K562 (cell line): ENCODE data around the gene TSEN34. TPM values are rescaled to one million over a fixed set of nuclear protein-coding genes. Genes with fewer than 3 reads are reported as not detected.

ENCODE experiments used
- HBP1 ChIP-seq: fragments of 450-650 bp; formaldehyde crosslinking; IDR thresholded peaks from 2 replicates; pipeline ENCODE4 v1.4.0; 2022; ENCODE audit warnings: missing genetic modification characterization
- HLTF ChIP-seq: fragments of 450-650 bp; IDR thresholded peaks from 2 replicates; pipeline ENCODE4 v1.6.1; 2016
- HOXB6 ChIP-seq: fragments of 250-450 bp; sonication (Bioruptor Pico); IDR thresholded peaks from 2 replicates; pipeline ENCODE4 v1.5.1; 2022; ENCODE audit warnings: mild to moderate bottlenecking, borderline replicate concordance
- ID3 ChIP-seq, 2 experiments: fragments of 250-450 bp in 1 of 2; fragments of 450-650 bp in 1 of 2; sonication (Bioruptor Pico) in 1 of 2; IDR thresholded peaks; 2 replicates each; pipeline versions ENCODE4 v1.6.1 to v1.8.0; 2016 to 2021; ENCODE audit warnings: mild to moderate bottlenecking in 2 of 2, moderate library complexity in 2 of 2, missing compliant biosample characterization in 1 of 2, missing genetic modification characterization in 1 of 2
- NEUROD1 ChIP-seq: fragments of 150-350 bp; IDR thresholded peaks from 2 replicates; pipeline ENCODE4 v1.6.1; 2014; ENCODE audit warnings: borderline replicate concordance, low read length, low read depth; ENCODE audit not compliant: partially characterized antibody
- POLR2B ChIP-seq: fragments of 450-650 bp; IDR thresholded peaks from 2 replicates; pipeline ENCODE4 v1.6.1; 2018; ENCODE audit warnings: low read depth; ENCODE audit not compliant: partially characterized antibody
- SETDB1 ChIP-seq: IDR thresholded peaks from one replicate; pipeline ENCODE4 v1.6.1; 2012; ENCODE audit warnings: low read length, control low read depth, inconsistent platforms
- YY1 ChIP-seq, 3 experiments: IDR thresholded peaks; 2 replicates each; pipeline ENCODE4 v1.6.1; 2011; ENCODE audit warnings: low read length in 2 of 3, mild to moderate bottlenecking in 2 of 3, moderate library complexity in 2 of 3, borderline replicate concordance in 1 of 3, control low read depth in 1 of 3, low read depth in 1 of 3; ENCODE audit not compliant: insufficient read depth in 3 of 3, insufficient replicate concordance in 2 of 3, control insufficient read depth in 1 of 3, insufficient read length in 1 of 3; ENCODE audit errors: extremely low read depth in 1 of 3
- ZNF12 ChIP-seq: sonication (generic); formaldehyde crosslinking; IDR thresholded peaks from 2 replicates; pipeline ENCODE4 v1.4.0; 2020; ENCODE audit warnings: mild to moderate bottlenecking, missing genetic modification reagents
- polyA plus RNA-seq, 8 experiments: library from polyadenylated mRNA; depleted of rRNA in 4 of 8; stranded (reverse) in 5 of 8; unstranded in 3 of 8; fragments of >200 nt; fragmentation: Nextera tagmentation in 2 of 8; fragmentation: Illumina TruSeq in 1 of 8; extraction: Ambion mirVana in 2 of 8; extraction: Trizol in 1 of 8; gene quantifications; 2 replicates each; pipeline versions ENCODE4 v1.2.1 to v1.2.3, GENCODE V29; 2011 to 2014; ENCODE audit warnings: inconsistent platforms in 1 of 8, missing spikeins in 1 of 8
- total RNA-seq, 7 experiments: library from RNA; depleted of rRNA in 6 of 7; stranded (reverse); fragments of >200 nt in 6 of 7; fragmentation: Illumina TruSeq in 2 of 7; extraction: Trizol in 2 of 7; gene quantifications; 2 replicates each; pipeline versions ENCODE4 v1.2.1 to v1.2.3, GENCODE V29; 2011 to 2021; ENCODE audit warnings: low replicate concordance in 1 of 7
- TF ChIP-seq, protein P1 (sequence below): fragments of 450-650 bp; conservative IDR thresholded peaks from 2 replicates; pipeline ENCODE4 v1.6.1; 2016; ENCODE audit warnings: missing genetic modification characterization, low read depth, mild to moderate bottlenecking, missing compliant biosample characterization, moderate library complexity
- TF ChIP-seq, protein P2 (sequence below), 2 experiments: IDR thresholded peaks; 2 replicates each; pipeline ENCODE4 v1.6.1; 2011; ENCODE audit warnings: borderline replicate concordance in 1 of 2, control low read depth in 1 of 2, low read depth in 1 of 2, low read length in 1 of 2, mild to moderate bottlenecking in 1 of 2, mixed read lengths in 1 of 2, moderate library complexity in 1 of 2; ENCODE audit not compliant: insufficient read depth in 1 of 2, insufficient read length in 1 of 2, poor library complexity in 1 of 2, severe bottlenecking in 1 of 2; ENCODE audit errors: extremely low read depth in 1 of 2

The TSEN34 gene
- total and polyA plus RNA-seq, 9 of the 15 experiments (the other 6 are each of a cell fraction or from before 2014, with no cell fraction given), result 3.1 to 57.6 (median 29.5) TPM

- TF ChIP-seq YY1 (IDR thresholded peaks at IDR 0.05; ENCODE audit: borderline replicate concordance in 1 of 3, control insufficient read depth in 1 of 3, extremely low read depth in 1 of 3, insufficient read depth in 3 of 3, insufficient read length in 1 of 3, insufficient replicate concordance in 2 of 3, low read depth in 1 of 3, low read length in 2 of 3) (no peak), ZNF12 (CRISPR knock-in tag) (no peak), HBP1 (0 out of 2 replicates have a peak, but pooled peaks have one; percentile 26), POLR2B (peak; percentile 48), ID3 (CRISPR knock-in tag; IDR thresholded peaks at IDR 0.05) (no peak), ID3 (tag; IDR thresholded peaks at IDR 0.05) (no peak), NEUROD1 (peak; percentile 14), SETDB1 (no peak), HLTF (no peak), HOXB6 (CRISPR knock-in tag) (no peak)
- TF ChIP-seq, protein P1, sequence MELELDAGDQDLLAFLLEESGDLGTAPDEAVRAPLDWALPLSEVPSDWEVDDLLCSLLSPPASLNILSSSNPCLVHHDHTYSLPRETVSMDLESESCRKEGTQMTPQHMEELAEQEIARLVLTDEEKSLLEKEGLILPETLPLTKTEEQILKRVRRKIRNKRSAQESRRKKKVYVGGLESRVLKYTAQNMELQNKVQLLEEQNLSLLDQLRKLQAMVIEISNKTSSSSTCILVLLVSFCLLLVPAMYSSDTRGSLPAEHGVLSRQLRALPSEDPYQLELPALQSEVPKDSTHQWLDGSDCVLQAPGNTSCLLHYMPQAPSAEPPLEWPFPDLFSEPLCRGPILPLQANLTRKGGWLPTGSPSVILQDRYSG (tag), result no peak
- TF ChIP-seq, protein P2, sequence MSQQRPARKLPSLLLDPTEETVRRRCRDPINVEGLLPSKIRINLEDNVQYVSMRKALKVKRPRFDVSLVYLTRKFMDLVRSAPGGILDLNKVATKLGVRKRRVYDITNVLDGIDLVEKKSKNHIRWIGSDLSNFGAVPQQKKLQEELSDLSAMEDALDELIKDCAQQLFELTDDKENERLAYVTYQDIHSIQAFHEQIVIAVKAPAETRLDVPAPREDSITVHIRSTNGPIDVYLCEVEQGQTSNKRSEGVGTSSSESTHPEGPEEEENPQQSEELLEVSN (IDR thresholded peaks at IDR 0.05; ENCODE audit: borderline replicate concordance in 1 of 2, extremely low read depth in 1 of 2, insufficient read depth in 1 of 2, insufficient read length in 1 of 2, low read depth in 1 of 2, low read length in 1 of 2, poor library complexity in 1 of 2, severe bottlenecking in 1 of 2), result no peak
Measured at GRCh38 chr19:54172471-54173358, 18.4 kb upstream of the TSEN34 start, which contains the start of gene TMC4 (continued).
